ENCODE data around the gene ZNF853. TPM values are rescaled to one million over a fixed set of nuclear protein-coding genes. Genes with fewer than 3 reads are reported as not detected.

Gene ZNF853
- total RNA-seq, 1 donor from 2014 or later: 7.9 TPM

- Mint-ChIP-seq H3K4me1 (ENCODE audit: unreplicated experiment) (no peaks in the 10 kb centered on the region), H3K27me3 (ENCODE audit: unreplicated experiment) (peaks cover 5% of the 10 kb centered on the region), H3K9me3 (ENCODE audit: unreplicated experiment) (no peaks in the 10 kb centered on the region), H3K36me3 (ENCODE audit: low read depth, unreplicated experiment) (peaks cover 26% of the 10 kb centered on the region), H3K4me3 (ENCODE audit: unreplicated experiment) (no peak overlapping the region), H3K27ac (ENCODE audit: unreplicated experiment) (no peak overlapping the region)
- TF ChIP-seq CTCF (IDR thresholded peaks at IDR 0.05; ENCODE audit: unreplicated experiment): no peak
- no peak for DNase-seq (ENCODE audit: low spot score)
Measured at GRCh38 chr7:6651851-6652445, 36.5 kb downstream of the ZNF853 start.

- no peaks in the 10 kb centered on the region for H3K4me1 Mint-ChIP-seq (ENCODE audit: unreplicated experiment)
- no peaks in the 10 kb centered on the region for H3K9me3 Mint-ChIP-seq (ENCODE audit: unreplicated experiment)
- DNase-seq (ENCODE audit: low spot score): no peak
- H3K27me3 Mint-ChIP-seq (ENCODE audit: unreplicated experiment): peaks cover 6% of the 10 kb centered on the region
- no peak overlapping the region for H3K4me3 Mint-ChIP-seq (ENCODE audit: unreplicated experiment)
- no peak for TF ChIP-seq CTCF (IDR thresholded peaks at IDR 0.05; ENCODE audit: unreplicated experiment)
- peaks cover 26% of the 10 kb centered on the region for H3K36me3 Mint-ChIP-seq (ENCODE audit: low read depth, unreplicated experiment)
- H3K27ac Mint-ChIP-seq (ENCODE audit: unreplicated experiment): no peak overlapping the region
Measured at GRCh38 chr7:6652446-6653011, 37.1 kb downstream of the ZNF853 start.

GRCh38 chr7:6653071-6654003 lies 37.9 kb downstream of the ZNF853 start:
- no peak for DNase-seq (ENCODE audit: low spot score)
- no peak for TF ChIP-seq CTCF (IDR thresholded peaks at IDR 0.05; ENCODE audit: unreplicated experiment)
- H3K27ac Mint-ChIP-seq (ENCODE audit: unreplicated experiment): no peak overlapping the region
- H3K9me3 Mint-ChIP-seq (ENCODE audit: unreplicated experiment): no peaks in the 10 kb centered on the region
- peaks cover 26% of the 10 kb centered on the region for H3K36me3 Mint-ChIP-seq (ENCODE audit: low read depth, unreplicated experiment)
- no peak overlapping the region for H3K4me3 Mint-ChIP-seq (ENCODE audit: unreplicated experiment)
- peaks cover 2% of the 10 kb centered on the region for H3K4me1 Mint-ChIP-seq (ENCODE audit: unreplicated experiment)
- peaks cover 6% of the 10 kb centered on the region for H3K27me3 Mint-ChIP-seq (ENCODE audit: unreplicated experiment)

- Mint-ChIP-seq H3K27me3 (ENCODE audit: unreplicated experiment) (peaks cover 6% of the 10 kb centered on the region), H3K4me1 (ENCODE audit: unreplicated experiment) (peaks cover 8% of the 10 kb centered on the region), H3K36me3 (ENCODE audit: low read depth, unreplicated experiment) (peaks cover 26% of the 10 kb centered on the region), H3K9me3 (ENCODE audit: unreplicated experiment) (no peaks in the 10 kb centered on the region), H3K27ac (ENCODE audit: unreplicated experiment) (no peak overlapping the region), H3K4me3 (ENCODE audit: unreplicated experiment) (peak overlapping the region; percentile 66)
- no peak for TF ChIP-seq CTCF (IDR thresholded peaks at IDR 0.05; ENCODE audit: unreplicated experiment)
- DNase-seq (ENCODE audit: low spot score): no peak
Measured at GRCh38 chr7:6654113-6654841, 38.9 kb downstream of the ZNF853 start.
